ENCODE measurements around the gene METTL25. TPM values are rescaled to one million over a fixed set of nuclear protein-coding genes. Genes with fewer than 3 reads are reported as not detected.

Gene METTL25
- polyA plus RNA-seq, 4 donors: 14.3 to 19.6 (median 15.9) TPM

- DNase-seq (ENCODE audit: low read depth in 4 of 4, low spot score in 3 of 4): no peak
Observed at GRCh38 chr12:82398879-82399278, 40.5 kb downstream of the METTL25 start.

GRCh38 chr12:82400819-82401218 is 42.5 kb downstream of the METTL25 start:
- DNase-seq (ENCODE audit: low read depth in 4 of 4, low spot score in 3 of 4): no peak

GRCh38 chr12:82406651-82407050 is 48.3 kb downstream of the METTL25 start:
- DNase-seq (ENCODE audit: low read depth in 4 of 4, low spot score in 3 of 4): no peak

- DNase-seq (ENCODE audit: low read depth in 4 of 4, low spot score in 3 of 4): no peak
Observed at GRCh38 chr12:82407481-82407880, 49.2 kb downstream of the METTL25 start.

- no peak for DNase-seq (ENCODE audit: low read depth in 4 of 4, low spot score in 3 of 4)
Observed at GRCh38 chr12:82408844-82409243, 50.5 kb downstream of the METTL25 start.

- DNase-seq (ENCODE audit: low read depth in 4 of 4, low spot score in 3 of 4): no peak
Observed at GRCh38 chr12:82411546-82412230, 53.4 kb downstream of the METTL25 start.

GRCh38 chr12:82412246-82412645 is 53.9 kb downstream of the METTL25 start:
- no peak for DNase-seq (ENCODE audit: low read depth in 4 of 4, low spot score in 3 of 4)

GRCh38 chr12:82414044-82414443 is 55.7 kb downstream of the METTL25 start:
- no peak for DNase-seq (ENCODE audit: low read depth in 4 of 4, low spot score in 3 of 4)

GRCh38 chr12:82414926-82415325 is 56.6 kb downstream of the METTL25 start:
- DNase-seq (ENCODE audit: low read depth in 4 of 4, low spot score in 3 of 4): no peak

- DNase-seq (ENCODE audit: low read depth in 4 of 4, low spot score in 3 of 4): no peak
Observed at GRCh38 chr12:82415402-82415801, 57.1 kb downstream of the METTL25 start.

GRCh38 chr12:82425241-82425640 is 66.9 kb downstream of the METTL25 start:
- no peak for DNase-seq (ENCODE audit: low read depth in 4 of 4, low spot score in 3 of 4)

GRCh38 chr12:82426081-82426480 is 67.8 kb downstream of the METTL25 start:
- no peak for DNase-seq (ENCODE audit: low read depth in 4 of 4, low spot score in 3 of 4)

- no peak for DNase-seq (ENCODE audit: low read depth in 4 of 4, low spot score in 3 of 4)
Observed at GRCh38 chr12:82426586-82426985, 68.3 kb downstream of the METTL25 start.

- DNase-seq (ENCODE audit: low read depth in 4 of 4, low spot score in 3 of 4): no peak
Observed at GRCh38 chr12:82430541-82431145, 72.3 kb downstream of the METTL25 start.

GRCh38 chr12:82434392-82434911 is 76.1 kb downstream of the METTL25 start:
- DNase-seq (ENCODE audit: low read depth in 4 of 4, low spot score in 3 of 4): no peak

GRCh38 chr12:82436354-82436753 is 78.0 kb downstream of the METTL25 start:
- no peak for DNase-seq (ENCODE audit: low read depth in 4 of 4, low spot score in 3 of 4)

GRCh38 chr12:82437744-82438143 is 79.4 kb downstream of the METTL25 start:
- DNase-seq (ENCODE audit: low read depth in 4 of 4, low spot score in 3 of 4): no peak

- no peak for DNase-seq (ENCODE audit: low read depth in 4 of 4, low spot score in 3 of 4)
Observed at GRCh38 chr12:82438356-82438755, 80.0 kb downstream of the METTL25 start.

- no peak for DNase-seq (ENCODE audit: low read depth in 4 of 4, low spot score in 3 of 4)
Observed at GRCh38 chr12:82440885-82441284, 82.6 kb downstream of the METTL25 start.

- DNase-seq (ENCODE audit: low read depth in 4 of 4, low spot score in 3 of 4): no peak
Observed at GRCh38 chr12:82448911-82449578, 90.7 kb downstream of the METTL25 start.

- no peak for DNase-seq (ENCODE audit: low read depth in 4 of 4, low spot score in 3 of 4)
Observed at GRCh38 chr12:82456633-82457032, 98.3 kb downstream of the METTL25 start.

- DNase-seq (ENCODE audit: low read depth in 4 of 4, low spot score in 3 of 4): peak in 3 of 4 donors; percentile 8 to 19 (median 9)
Observed at GRCh38 chr12:82458101-82458500, 99.8 kb downstream of the METTL25 start.
